C4-2B (cell line): ENCODE data around the gene DDX60.

Experiments used
- ZFX ChIP-seq: fragments of 450-650 bp; IDR thresholded peaks from 2 replicates; pipeline ENCODE4 v1.6.1; 2017
- TF ChIP-seq, protein P1 (sequence below): fragments of 450-650 bp; conservative IDR thresholded peaks from 2 replicates; pipeline ENCODE4 v1.5.1; 2017; ENCODE audit warnings: mild to moderate bottlenecking

DNA sequence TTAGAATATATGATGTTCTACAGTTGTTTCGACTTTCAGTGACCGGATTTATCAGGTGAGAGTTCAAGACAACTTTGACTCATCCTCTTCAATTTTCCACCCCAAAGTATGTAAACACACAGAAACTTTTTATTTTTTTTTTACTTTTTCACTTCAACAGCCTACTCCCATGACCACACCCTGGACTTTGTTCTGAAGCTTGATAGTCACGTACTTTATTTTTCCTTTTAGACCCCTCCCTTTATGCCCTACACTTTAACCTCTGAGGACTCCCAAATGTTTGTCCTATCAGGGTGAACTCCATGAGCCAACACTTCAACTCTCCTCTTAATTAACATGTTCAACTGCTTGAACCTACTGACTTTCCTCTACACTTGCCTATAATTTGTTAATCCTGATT, 2.5 kb upstream of the DDX60 start:
- TF ChIP-seq, protein P1, sequence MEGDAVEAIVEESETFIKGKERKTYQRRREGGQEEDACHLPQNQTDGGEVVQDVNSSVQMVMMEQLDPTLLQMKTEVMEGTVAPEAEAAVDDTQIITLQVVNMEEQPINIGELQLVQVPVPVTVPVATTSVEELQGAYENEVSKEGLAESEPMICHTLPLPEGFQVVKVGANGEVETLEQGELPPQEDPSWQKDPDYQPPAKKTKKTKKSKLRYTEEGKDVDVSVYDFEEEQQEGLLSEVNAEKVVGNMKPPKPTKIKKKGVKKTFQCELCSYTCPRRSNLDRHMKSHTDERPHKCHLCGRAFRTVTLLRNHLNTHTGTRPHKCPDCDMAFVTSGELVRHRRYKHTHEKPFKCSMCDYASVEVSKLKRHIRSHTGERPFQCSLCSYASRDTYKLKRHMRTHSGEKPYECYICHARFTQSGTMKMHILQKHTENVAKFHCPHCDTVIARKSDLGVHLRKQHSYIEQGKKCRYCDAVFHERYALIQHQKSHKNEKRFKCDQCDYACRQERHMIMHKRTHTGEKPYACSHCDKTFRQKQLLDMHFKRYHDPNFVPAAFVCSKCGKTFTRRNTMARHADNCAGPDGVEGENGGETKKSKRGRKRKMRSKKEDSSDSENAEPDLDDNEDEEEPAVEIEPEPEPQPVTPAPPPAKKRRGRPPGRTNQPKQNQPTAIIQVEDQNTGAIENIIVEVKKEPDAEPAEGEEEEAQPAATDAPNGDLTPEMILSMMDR = no peak
- no peak for TF ChIP-seq ZFX
